Activated naive CD4-positive, alpha-beta T cell treated with anti-CD3 and anti-CD28 coated beads, Interleukin-2, amount 50 U/mL, for 72 hours (primary cell): ENCODE results near the gene TRIM52. TPM values are rescaled to one million over a fixed set of nuclear protein-coding genes. Genes with fewer than 3 reads are reported as not detected.
"Not testable (repeated sequence)": the region's sequence is repeated elsewhere in the genome, so short reads cannot be mapped to it uniquely, and the experiment has no call there.

Experiments
- ATAC-seq, 2 donors: fragments of 150-1000 bp; cut with Tn5 transposase; 2 replicates each; pipeline ENCODE4 v1.10.0; 2021; ENCODE audit warnings: mild to moderate bottlenecking in 2 of 2, moderate library complexity in 2 of 2
- DNase-seq, 2 donors: peaks; one replicate each; pipeline ENCODE4 v3.0.0; 2021 to 2022; ENCODE audit warnings: low spot score in 2 of 2
- H3K27ac Mint-ChIP-seq, 2 donors: one replicate each; pipeline ENCODE4 v1.8.0; 2022; ENCODE audit warnings: mild to moderate bottlenecking in 2 of 2, mixed read lengths in 2 of 2
- H3K36me3 Mint-ChIP-seq, 2 donors: one replicate each; pipeline ENCODE4 v1.8.0; 2022; ENCODE audit warnings: mixed read lengths in 2 of 2
- H3K9me3 Mint-ChIP-seq, 2 donors: one replicate each; pipeline ENCODE4 v1.8.0; 2022; ENCODE audit warnings: mixed read lengths in 2 of 2
- total RNA-seq, 2 donors: library from RNA; stranded (reverse); gene quantifications; one replicate each; pipeline ENCODE4 v1.2.3, GENCODE V29; 2022

Gene TRIM52
- total RNA-seq, 2 donors from 2014 or later, result 9.3 to 15.6 TPM

GRCh38 chr5:181211208-181211607 is 49.7 kb downstream of the TRIM52 start:
- DNase-seq (no peak), ATAC-seq (no peak)
- H3K27ac Mint-ChIP-seq, result no peak overlapping the region
- H3K36me3 Mint-ChIP-seq, result peaks cover 5% of the 10 kb centered on the region in 2 donors
- no peaks in the 10 kb centered on the region for H3K9me3 Mint-ChIP-seq

- DNase-seq, ATAC-seq, H3K27ac Mint-ChIP-seq, H3K9me3 Mint-ChIP-seq: not testable (repeated sequence)
- H3K36me3 Mint-ChIP-seq, result peaks cover 5 to 10% of the 10 kb centered on the region in 2 donors
Measured at GRCh38 chr5:181210698-181211097, 50.2 kb downstream of the TRIM52 start.

- H3K27ac Mint-ChIP-seq, H3K9me3 Mint-ChIP-seq, ATAC-seq, DNase-seq: not testable (repeated sequence)
- peaks cover 5 to 13% of the 10 kb centered on the region in 2 donors for H3K36me3 Mint-ChIP-seq
Measured at GRCh38 chr5:181210148-181210547, 50.8 kb downstream of the TRIM52 start.

- not testable (repeated sequence) for ATAC-seq, H3K27ac Mint-ChIP-seq, H3K9me3 Mint-ChIP-seq, DNase-seq
- peaks cover 5 to 13% of the 10 kb centered on the region in 2 donors for H3K36me3 Mint-ChIP-seq
Measured at GRCh38 chr5:181209006-181209405, 51.9 kb downstream of the TRIM52 start.

- no peak for ATAC-seq
- DNase-seq, result no peak
- Mint-ChIP-seq H3K9me3 (no peaks in the 10 kb centered on the region), H3K36me3 (peaks cover 5 to 13% of the 10 kb centered on the region in 2 donors), H3K27ac (peak overlapping the region; percentile 97 to 99)
Measured at GRCh38 chr5:181207960-181208253, 53.0 kb downstream of the TRIM52 start.

GRCh38 chr5:181207214-181207959 is 53.6 kb downstream of the TRIM52 start:
- peak; percentile 80 to 85 for DNase-seq
- ATAC-seq, result peak; percentile 63 to 68
- Mint-ChIP-seq H3K36me3 (peaks cover 5 to 13% of the 10 kb centered on the region in 2 donors), H3K9me3 (no peaks in the 10 kb centered on the region), H3K27ac (peak overlapping the region; percentile 97 to 99)

GRCh38 chr5:181205761-181206649 is 54.9 kb downstream of the TRIM52 start:
- Mint-ChIP-seq H3K27ac (peak overlapping the region; percentile 97 to 99), H3K9me3 (no peaks in the 10 kb centered on the region), H3K36me3 (peaks cover 5 to 13% of the 10 kb centered on the region in 2 donors)
- DNase-seq (no peak), ATAC-seq (peak; percentile 15 to 24)

Other genes starting within 250 kb of the TRIM52 start
- gene BTNL9, start 220.9 kb downstream of the TRIM52 start, total RNA-seq, result under 1 TPM in 1 of 2 donors, not detected in 1; 0.41 TPM
- gene OR2V1, start 130.0 kb downstream of the TRIM52 start, total RNA-seq, result not detected
- gene OR2V2, start 113.6 kb downstream of the TRIM52 start, total RNA-seq, result not detected
- 1 to 10 TPM; 4.8 to 7.0 TPM for gene TRIM7, start 55.9 kb downstream of the TRIM52 start, total RNA-seq
- 10 to 100 TPM; 33.1 to 36.4 TPM for gene TRIM41, start 37.9 kb downstream of the TRIM52 start, total RNA-seq
- gene RACK1, start 17.2 kb downstream of the TRIM52 start, total RNA-seq, result 1,000 to 10,000 TPM; 2,392 to 2,665 TPM
- gene OR4F3, start 106.1 kb upstream of the TRIM52 start, total RNA-seq, result not detected